ENCODE data around the gene MMP25. TPM values are rescaled to one million over a fixed set of nuclear protein-coding genes. Genes with fewer than 3 reads are reported as not detected.

MMP25 gene
- total RNA-seq, 1 experiment from 2014 or later, result 0.15 TPM

DNA sequence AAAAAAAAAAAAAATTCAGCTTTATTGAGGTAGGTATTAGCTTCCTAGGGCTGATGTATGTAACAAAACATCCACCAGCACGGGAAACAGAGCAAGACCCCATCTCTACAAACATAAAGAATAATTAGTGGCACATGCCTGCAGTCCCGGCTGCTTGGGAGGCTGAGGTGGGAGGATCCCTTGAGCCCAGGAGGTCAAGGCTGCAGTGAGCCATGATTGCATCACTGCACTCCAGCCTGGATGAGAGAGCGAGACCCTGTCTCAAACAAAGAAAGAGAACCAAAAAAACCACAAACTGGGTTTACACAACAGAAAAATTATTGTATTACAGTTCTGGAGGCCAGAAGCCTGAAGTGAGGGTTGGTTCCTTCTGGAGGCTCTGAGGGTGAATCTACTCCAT is 4.0 kb upstream of the MMP25 start:
- Histone ChIP-seq H3K27me3 (ENCODE audit: low read length) (no peaks in the 10 kb centered on the region), H2AFZ (ENCODE audit: low read length) (no peak overlapping the region), H3K27ac (ENCODE audit: low read length) (no peak overlapping the region), H3K4me1 (ENCODE audit: low read length) (peaks cover 7% of the 10 kb centered on the region), H3K4me3 (ENCODE audit: low read length) (no peak overlapping the region), H3K9me2 (replicated peaks; ENCODE audit: insufficient read depth, low read length) (no peaks in the 10 kb centered on the region), H4K20me1 (ENCODE audit: insufficient read depth, low read depth, low read length) (no peaks in the 10 kb centered on the region), H3K9ac (ENCODE audit: low read length) (no peak overlapping the region), H3K79me2 (ENCODE audit: low read length) (no peaks in the 10 kb centered on the region), H3K36me3 (ENCODE audit: insufficient read depth, low read length) (no peaks in the 10 kb centered on the region), H3K4me2 (ENCODE audit: low read depth, low read length, poor library complexity, severe bottlenecking) (no peak overlapping the region), H3K9me3 (ENCODE audit: low read length) (no peaks in the 10 kb centered on the region)
- DNase-seq, result no peak

DNA sequence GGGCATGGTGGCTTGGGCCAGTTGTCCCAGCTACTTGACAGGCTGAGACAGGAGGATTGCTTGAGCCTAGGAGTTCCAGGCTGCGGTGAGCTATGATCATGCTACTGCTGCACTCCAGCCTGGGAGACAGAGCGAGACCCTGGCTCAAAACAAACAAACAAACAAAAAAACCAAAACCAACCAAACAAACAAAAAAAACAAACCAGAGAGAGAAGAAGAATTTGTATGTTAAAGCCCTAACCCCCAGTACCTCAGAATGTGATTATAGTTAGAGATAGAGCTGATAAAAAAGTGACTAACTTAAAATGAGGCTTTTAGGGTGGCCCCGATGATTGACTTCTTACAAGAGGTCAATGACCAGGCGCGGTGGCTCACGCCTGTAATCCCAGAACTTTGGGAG is 1.7 kb upstream of the MMP25 start:
- H3K4me3 ChIP-seq (ENCODE audit: low read length), result no peak overlapping the region
- no peak overlapping the region for H3K27ac ChIP-seq (ENCODE audit: low read length)
- no peak for DNase-seq
- H3K4me2 ChIP-seq (ENCODE audit: low read depth, low read length, poor library complexity, severe bottlenecking), result no peak overlapping the region
- H3K9me2 ChIP-seq (replicated peaks; ENCODE audit: insufficient read depth, low read length), result no peaks in the 10 kb centered on the region
- no peaks in the 10 kb centered on the region for H3K9me3 ChIP-seq (ENCODE audit: low read length)
- no peaks in the 10 kb centered on the region for H3K79me2 ChIP-seq (ENCODE audit: low read length)
- H3K9ac ChIP-seq (ENCODE audit: low read length), result no peak overlapping the region
- no peaks in the 10 kb centered on the region for H3K36me3 ChIP-seq (ENCODE audit: insufficient read depth, low read length)
- no peaks in the 10 kb centered on the region for H3K27me3 ChIP-seq (ENCODE audit: low read length)
- H4K20me1 ChIP-seq (ENCODE audit: insufficient read depth, low read depth, low read length), result no peaks in the 10 kb centered on the region
- peaks cover 7% of the 10 kb centered on the region for H3K4me1 ChIP-seq (ENCODE audit: low read length)
- no peak overlapping the region for H2AFZ ChIP-seq (ENCODE audit: low read length)

DNA sequence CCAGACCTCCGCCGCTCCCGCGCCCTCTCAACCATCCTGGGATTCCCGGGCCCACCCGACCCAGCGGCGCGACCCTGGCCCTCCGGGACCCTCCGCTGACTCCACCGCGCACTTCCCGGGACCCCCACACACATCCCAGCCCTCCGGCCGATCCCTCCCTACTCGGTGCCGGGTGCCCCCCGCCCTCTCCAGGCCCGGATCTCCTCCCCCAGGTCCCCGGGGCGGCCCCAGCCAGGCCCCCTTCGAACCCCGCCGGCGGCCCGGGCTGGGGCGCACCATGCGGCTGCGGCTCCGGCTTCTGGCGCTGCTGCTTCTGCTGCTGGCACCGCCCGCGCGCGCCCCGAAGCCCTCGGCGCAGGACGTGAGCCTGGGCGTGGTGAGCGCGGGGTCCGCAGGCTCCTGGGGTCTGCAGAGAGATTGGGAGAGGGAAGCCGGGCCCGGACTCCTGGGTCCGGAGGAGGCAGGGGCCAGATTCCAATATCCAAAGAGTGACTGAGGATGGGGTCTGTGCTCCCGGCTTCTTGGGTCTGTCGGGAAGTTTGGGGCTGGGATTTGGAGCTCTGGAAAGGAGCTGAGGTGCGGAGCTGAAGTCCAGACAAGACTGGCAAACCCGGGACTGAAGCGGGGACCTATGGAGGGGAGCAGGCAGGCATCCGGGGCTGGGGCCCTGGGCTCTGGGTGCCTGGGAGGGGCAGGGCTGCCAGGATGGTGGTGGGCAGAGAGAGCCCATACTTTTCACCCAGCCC is 453 bp downstream of the MMP25 start:
- Histone ChIP-seq H3K9ac (ENCODE audit: low read length) (no peak overlapping the region), H3K9me3 (ENCODE audit: low read length) (no peaks in the 10 kb centered on the region), H3K27ac (ENCODE audit: low read length) (no peak overlapping the region), H3K4me1 (ENCODE audit: low read length) (peaks cover 17% of the 10 kb centered on the region), H3K27me3 (ENCODE audit: low read length) (no peaks in the 10 kb centered on the region), H2AFZ (ENCODE audit: low read length) (no peak overlapping the region), H3K36me3 (ENCODE audit: insufficient read depth, low read length) (no peaks in the 10 kb centered on the region), H3K79me2 (ENCODE audit: low read length) (no peaks in the 10 kb centered on the region), H4K20me1 (ENCODE audit: insufficient read depth, low read depth, low read length) (no peaks in the 10 kb centered on the region), H3K4me2 (ENCODE audit: low read depth, low read length, poor library complexity, severe bottlenecking) (no peak overlapping the region), H3K9me2 (replicated peaks; ENCODE audit: insufficient read depth, low read length) (no peaks in the 10 kb centered on the region), H3K4me3 (ENCODE audit: low read length) (no peak overlapping the region)
- no peak for DNase-seq

DNA sequence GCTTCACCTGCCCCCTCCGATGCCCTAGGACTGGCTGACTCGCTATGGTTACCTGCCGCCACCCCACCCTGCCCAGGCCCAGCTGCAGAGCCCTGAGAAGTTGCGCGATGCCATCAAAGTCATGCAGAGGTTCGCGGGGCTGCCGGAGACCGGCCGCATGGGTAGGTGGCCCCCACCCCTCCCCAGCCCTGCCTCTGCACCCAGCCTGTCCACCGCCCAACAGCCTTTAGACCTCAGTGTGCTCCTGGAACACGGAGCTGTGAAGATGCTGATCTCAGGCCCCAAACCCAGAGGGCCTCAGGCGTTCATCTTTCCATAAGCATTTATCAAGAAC is 993 bp downstream of the MMP25 start:
- no peak overlapping the region for H3K4me3 ChIP-seq (ENCODE audit: low read length)
- no peak overlapping the region for H2AFZ ChIP-seq (ENCODE audit: low read length)
- no peak for DNase-seq
- no peaks in the 10 kb centered on the region for H3K79me2 ChIP-seq (ENCODE audit: low read length)
- H3K27ac ChIP-seq (ENCODE audit: low read length), result no peak overlapping the region
- peaks cover 17% of the 10 kb centered on the region for H3K4me1 ChIP-seq (ENCODE audit: low read length)
- H3K36me3 ChIP-seq (ENCODE audit: insufficient read depth, low read length), result no peaks in the 10 kb centered on the region
- no peaks in the 10 kb centered on the region for H3K9me3 ChIP-seq (ENCODE audit: low read length)
- no peaks in the 10 kb centered on the region for H3K9me2 ChIP-seq (replicated peaks; ENCODE audit: insufficient read depth, low read length)
- no peaks in the 10 kb centered on the region for H3K27me3 ChIP-seq (ENCODE audit: low read length)
- H3K4me2 ChIP-seq (ENCODE audit: low read depth, low read length, poor library complexity, severe bottlenecking), result no peak overlapping the region
- no peak overlapping the region for H3K9ac ChIP-seq (ENCODE audit: low read length)
- H4K20me1 ChIP-seq (ENCODE audit: insufficient read depth, low read depth, low read length), result no peaks in the 10 kb centered on the region

DNA sequence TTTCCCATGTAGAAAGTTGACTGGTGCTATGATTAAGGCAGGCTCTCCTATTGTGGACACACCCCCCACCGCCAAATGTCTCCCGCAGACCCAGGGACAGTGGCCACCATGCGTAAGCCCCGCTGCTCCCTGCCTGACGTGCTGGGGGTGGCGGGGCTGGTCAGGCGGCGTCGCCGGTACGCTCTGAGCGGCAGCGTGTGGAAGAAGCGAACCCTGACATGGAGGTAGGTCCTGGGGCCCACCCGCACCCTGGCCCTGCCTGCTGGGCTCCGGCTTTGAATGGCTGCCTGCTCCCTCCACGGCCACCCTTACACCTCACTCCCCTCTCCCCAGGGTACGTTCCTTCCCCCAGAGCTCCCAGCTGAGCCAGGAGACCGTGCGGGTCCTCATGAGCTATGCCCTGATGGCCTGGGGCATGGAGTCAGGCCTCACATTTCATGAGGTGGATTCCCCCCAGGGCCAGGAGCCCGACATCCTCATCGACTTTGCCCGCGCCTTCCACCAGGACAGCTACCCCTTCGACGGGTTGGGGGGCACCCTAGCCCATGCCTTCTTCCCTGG is 3.6 kb downstream of the MMP25 start:
- Histone ChIP-seq H3K79me2 (ENCODE audit: low read length) (no peaks in the 10 kb centered on the region), H3K9me3 (ENCODE audit: low read length) (no peaks in the 10 kb centered on the region), H2AFZ (ENCODE audit: low read length) (no peak overlapping the region), H3K9ac (ENCODE audit: low read length) (no peak overlapping the region), H3K4me2 (ENCODE audit: low read depth, low read length, poor library complexity, severe bottlenecking) (no peak overlapping the region), H3K9me2 (replicated peaks; ENCODE audit: insufficient read depth, low read length) (no peaks in the 10 kb centered on the region), H3K27ac (ENCODE audit: low read length) (no peak overlapping the region), H3K36me3 (ENCODE audit: insufficient read depth, low read length) (no peaks in the 10 kb centered on the region), H3K4me1 (ENCODE audit: low read length) (peaks cover 19% of the 10 kb centered on the region), H3K27me3 (ENCODE audit: low read length) (no peaks in the 10 kb centered on the region), H4K20me1 (ENCODE audit: insufficient read depth, low read depth, low read length) (no peaks in the 10 kb centered on the region), H3K4me3 (ENCODE audit: low read length) (no peak overlapping the region)
- no peak for DNase-seq

DNA sequence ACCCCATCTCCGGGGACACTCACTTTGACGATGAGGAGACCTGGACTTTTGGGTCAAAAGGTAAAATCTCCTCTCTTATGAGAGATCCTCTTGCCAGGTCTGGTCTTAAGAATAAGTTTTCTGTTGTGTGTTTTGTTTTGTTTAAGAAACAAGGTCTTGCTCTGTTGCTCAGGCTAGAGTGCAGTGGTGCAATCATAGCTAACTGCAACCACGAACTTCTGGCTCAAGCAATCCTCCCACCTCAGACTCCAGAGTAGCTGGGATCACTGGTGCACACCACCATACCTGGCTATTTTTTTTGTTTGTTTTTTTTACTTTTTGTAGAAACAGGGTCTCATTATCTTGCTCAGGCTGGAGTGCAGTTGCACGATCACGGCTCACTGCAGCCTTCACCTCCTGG is 4.1 kb downstream of the MMP25 start:
- Histone ChIP-seq H3K79me2 (ENCODE audit: low read length) (no peaks in the 10 kb centered on the region), H3K27ac (ENCODE audit: low read length) (no peak overlapping the region), H4K20me1 (ENCODE audit: insufficient read depth, low read depth, low read length) (no peaks in the 10 kb centered on the region), H3K27me3 (ENCODE audit: low read length) (no peaks in the 10 kb centered on the region), H3K9ac (ENCODE audit: low read length) (no peak overlapping the region), H3K36me3 (ENCODE audit: insufficient read depth, low read length) (no peaks in the 10 kb centered on the region), H3K9me3 (ENCODE audit: low read length) (no peaks in the 10 kb centered on the region), H2AFZ (ENCODE audit: low read length) (no peak overlapping the region), H3K4me2 (ENCODE audit: low read depth, low read length, poor library complexity, severe bottlenecking) (no peak overlapping the region), H3K4me1 (ENCODE audit: low read length) (peaks cover 23% of the 10 kb centered on the region), H3K9me2 (replicated peaks; ENCODE audit: insufficient read depth, low read length) (no peaks in the 10 kb centered on the region), H3K4me3 (ENCODE audit: low read length) (no peak overlapping the region)
- no peak for DNase-seq

DNA sequence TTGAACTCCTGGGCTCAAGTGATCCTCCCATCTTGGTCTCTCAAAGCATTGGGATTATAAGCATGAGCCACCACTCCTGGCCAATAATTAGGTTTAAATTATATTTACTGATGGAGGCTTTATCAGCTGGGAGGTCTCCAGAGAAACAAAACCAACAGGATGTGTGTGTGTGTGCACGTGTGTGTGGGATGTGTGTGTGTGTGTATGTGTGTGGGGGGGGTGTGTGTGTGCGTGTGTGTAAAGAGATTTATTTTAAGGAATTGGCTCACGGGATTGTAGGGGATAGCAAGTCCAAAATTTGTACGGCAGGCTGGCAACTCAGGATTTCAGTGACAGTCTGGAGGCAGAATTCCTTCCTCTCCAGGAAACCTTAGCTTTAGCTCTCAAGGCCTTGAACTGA is 4.6 kb downstream of the MMP25 start:
- H4K20me1 ChIP-seq (ENCODE audit: insufficient read depth, low read depth, low read length), result no peaks in the 10 kb centered on the region
- H3K9me3 ChIP-seq (ENCODE audit: low read length), result no peaks in the 10 kb centered on the region
- H3K9ac ChIP-seq (ENCODE audit: low read length), result no peak overlapping the region
- H3K4me2 ChIP-seq (ENCODE audit: low read depth, low read length, poor library complexity, severe bottlenecking), result no peak overlapping the region
- peaks cover 19% of the 10 kb centered on the region for H3K4me1 ChIP-seq (ENCODE audit: low read length)
- H3K79me2 ChIP-seq (ENCODE audit: low read length), result no peaks in the 10 kb centered on the region
- H3K4me3 ChIP-seq (ENCODE audit: low read length), result no peak overlapping the region
- no peak for DNase-seq
- H3K27ac ChIP-seq (ENCODE audit: low read length), result no peak overlapping the region
- H3K27me3 ChIP-seq (ENCODE audit: low read length), result no peaks in the 10 kb centered on the region
- no peak overlapping the region for H2AFZ ChIP-seq (ENCODE audit: low read length)
- no peaks in the 10 kb centered on the region for H3K36me3 ChIP-seq (ENCODE audit: insufficient read depth, low read length)
- no peaks in the 10 kb centered on the region for H3K9me2 ChIP-seq (replicated peaks; ENCODE audit: insufficient read depth, low read length)

DNA sequence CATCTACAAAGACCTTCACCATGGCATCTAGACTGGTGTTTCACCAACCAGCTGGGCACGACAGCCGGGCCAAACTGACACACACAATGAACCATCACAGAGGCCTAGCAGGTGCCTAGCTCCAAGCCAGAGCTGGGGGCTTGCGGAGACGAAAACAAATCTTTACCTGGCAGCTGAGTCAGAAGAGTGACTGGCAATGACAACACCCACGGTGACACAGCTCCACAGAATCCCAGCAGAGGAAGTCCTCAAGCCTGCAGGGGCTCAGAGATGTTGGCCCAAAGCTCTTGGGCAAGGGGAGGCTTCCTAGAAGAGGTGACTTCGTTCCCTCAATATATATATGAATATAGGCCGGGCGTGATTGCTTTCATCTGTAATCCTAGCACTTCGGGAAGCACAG is 5.1 kb downstream of the MMP25 start:
- H3K9me3 ChIP-seq (ENCODE audit: low read length), result no peaks in the 10 kb centered on the region
- no peaks in the 10 kb centered on the region for H3K27me3 ChIP-seq (ENCODE audit: low read length)
- H3K79me2 ChIP-seq (ENCODE audit: low read length), result no peaks in the 10 kb centered on the region
- H3K4me1 ChIP-seq (ENCODE audit: low read length), result peaks cover 16% of the 10 kb centered on the region
- no peak overlapping the region for H3K4me2 ChIP-seq (ENCODE audit: low read depth, low read length, poor library complexity, severe bottlenecking)
- H2AFZ ChIP-seq (ENCODE audit: low read length), result no peak overlapping the region
- DNase-seq, result no peak
- no peaks in the 10 kb centered on the region for H4K20me1 ChIP-seq (ENCODE audit: insufficient read depth, low read depth, low read length)
- no peak overlapping the region for H3K27ac ChIP-seq (ENCODE audit: low read length)
- no peaks in the 10 kb centered on the region for H3K9me2 ChIP-seq (replicated peaks; ENCODE audit: insufficient read depth, low read length)
- no peaks in the 10 kb centered on the region for H3K36me3 ChIP-seq (ENCODE audit: insufficient read depth, low read length)
- no peak overlapping the region for H3K9ac ChIP-seq (ENCODE audit: low read length)
- no peak overlapping the region for H3K4me3 ChIP-seq (ENCODE audit: low read length)

Measured in Karpas-422 (cell line).